Endothelial cell of umbilical vein (primary cell): ENCODE results near the gene OGG1. TPM values are rescaled to one million over a fixed set of nuclear protein-coding genes. Genes with fewer than 3 reads are reported as not detected.
A peak's percentile ranks its signal among the peaks of the same experiment; 100 is the strongest.

ENCODE experiments used
- BruUV-seq: library from RNA; stranded (reverse); fragments of 400-500 nt; replicated peaks from 2 replicates; lab custom pipeline; 2021; lab: Mats Ljungman, UMichigan
- CTCF ChIA-PET: fragments of 300-600, 350-600 bp; sonication (Branson Sonifier 250); formaldehyde crosslinking; loops from one replicate; lab custom pipeline; 2021; ENCODE audit warnings: antibody characterized with exemption, inconsistent platforms; lab: Charles Lee
- POLR2A ChIA-PET: fragments of 300-600, 350-600 bp; sonication (Branson Sonifier 250); formaldehyde crosslinking; loops from one replicate; lab custom pipeline; 2021; ENCODE audit warnings: antibody characterized with exemption, inconsistent platforms; lab: Charles Lee
- DNase-seq: peaks from one replicate; pipeline ENCODE4 v3.0.0-alpha.2; 2011; ENCODE audit warnings: low read depth, low spot score
- FAIRE-seq: peaks from 2 replicates; lab custom pipeline; 2011; peaks lifted over from hg19 to GRCh38; lab: Jason Lieb, UNC
- H2AFZ ChIP-seq: 2 replicates; pipeline ENCODE4 v1.6.0; 2012; ENCODE audit warnings: low read depth, low read length, control low read depth, inconsistent platforms
- H3K27ac ChIP-seq: 2 replicates; pipeline ENCODE4 v1.5.1; 2011; ENCODE audit warnings: low read depth, mild to moderate bottlenecking, control low read depth, low read length, moderate library complexity; ENCODE audit not compliant: insufficient read depth
- H3K27me3 ChIP-seq, 2 experiments: 2 replicates each; pipeline versions ENCODE4 v1.6.0 to v1.6.1; 2011; ENCODE audit warnings: low read length in 2 of 2, mixed read lengths in 1 of 2; ENCODE audit not compliant: control insufficient read depth in 2 of 2, insufficient read depth in 2 of 2
- H3K36me3 ChIP-seq, 2 experiments: 2 replicates in 1 of 2; 3 replicates in 1 of 2; pipeline ENCODE4 v1.5.1; 2011; ENCODE audit warnings: low read length in 2 of 2, mild to moderate bottlenecking in 1 of 2, moderate library complexity in 1 of 2; ENCODE audit not compliant: control insufficient read depth in 2 of 2, insufficient read depth in 2 of 2; ENCODE audit errors: extremely low read depth in 1 of 2
- H3K4me1 ChIP-seq: 3 replicates; pipeline ENCODE4 v1.5.1; 2011; ENCODE audit warnings: mild to moderate bottlenecking, low read length; ENCODE audit not compliant: control insufficient read depth, insufficient read depth; ENCODE audit errors: extremely low read depth
- H3K4me2 ChIP-seq: 2 replicates; pipeline ENCODE4 v1.6.1; 2011; ENCODE audit warnings: low read length, control low read depth, mixed read lengths; ENCODE audit not compliant: insufficient read depth
- H3K4me3 ChIP-seq, 3 experiments: fragments of 200-600 bp in 1 of 3; sonication (generic), shearing (Covaris generic) in 1 of 3; replicated peaks in 1 of 3; 2 replicates each; pipeline ENCODE4 v1.5.1; 2011 to 2016; ENCODE audit warnings: control low read depth in 3 of 3, low read length in 3 of 3, mild to moderate bottlenecking in 2 of 3, inconsistent platforms in 1 of 3, low read depth in 1 of 3, moderate library complexity in 1 of 3; ENCODE audit not compliant: insufficient read depth in 1 of 3
- H3K79me2 ChIP-seq: 2 replicates; pipeline ENCODE4 v1.6.0; 2012; ENCODE audit warnings: low read length, inconsistent platforms; ENCODE audit not compliant: control insufficient read depth, insufficient read depth
- H3K9ac ChIP-seq: replicated peaks from 2 replicates; pipeline ENCODE3; 2011; ENCODE audit warnings: low read length, control low read depth; ENCODE audit not compliant: insufficient read depth; ENCODE audit errors: extremely low read depth
- H3K9me1 ChIP-seq: replicated peaks from 3 replicates; pipeline ENCODE4 v1.6.0; 2011; ENCODE audit warnings: mild to moderate bottlenecking, low read length; ENCODE audit not compliant: control insufficient read depth, insufficient read depth; ENCODE audit errors: extremely low read depth
- H3K9me3 ChIP-seq: replicated peaks from 2 replicates; pipeline ENCODE4 v1.5.1; 2012; ENCODE audit warnings: low read length, inconsistent platforms; ENCODE audit not compliant: control insufficient read depth, insufficient read depth
- H4K20me1 ChIP-seq: replicated peaks from 2 replicates; pipeline ENCODE3; 2011; ENCODE audit warnings: mild to moderate bottlenecking, low read length; ENCODE audit not compliant: control insufficient read depth, insufficient read depth; ENCODE audit errors: extremely low read depth
- EZH2 ChIP-seq: IDR thresholded peaks from 2 replicates; pipeline ENCODE4 v1.6.1; 2012; ENCODE audit warnings: borderline replicate concordance, low read depth, mild to moderate bottlenecking, moderate library complexity, low read length, inconsistent platforms; ENCODE audit not compliant: severe bottlenecking
- FOS ChIP-seq: IDR thresholded peaks from 2 replicates; pipeline ENCODE4 v1.6.1; 2011; ENCODE audit warnings: mild to moderate bottlenecking, low read length, moderate library complexity, borderline replicate concordance; ENCODE audit not compliant: insufficient read depth
- GATA2 ChIP-seq: IDR thresholded peaks from 2 replicates; pipeline ENCODE4 v1.7.0; 2011; ENCODE audit warnings: low read depth, mild to moderate bottlenecking, moderate library complexity, mixed read lengths, low read length; ENCODE audit not compliant: insufficient read length, insufficient read depth
- JUN ChIP-seq: IDR thresholded peaks from 2 replicates; pipeline ENCODE4 v1.6.1; 2011; ENCODE audit warnings: borderline replicate concordance, low read depth; ENCODE audit not compliant: insufficient read length, insufficient read depth
- MAX ChIP-seq: IDR thresholded peaks from 2 replicates; pipeline ENCODE4 v1.6.1; 2011; ENCODE audit not compliant: insufficient read depth, insufficient read length
- MYC ChIP-seq: IDR thresholded peaks from one replicate; pipeline ENCODE4 v1.6.1; 2011; ENCODE audit warnings: mild to moderate bottlenecking, low read depth, low read length
- POLR2A ChIP-seq: IDR thresholded peaks from 2 replicates; pipeline ENCODE4 v1.6.1; 2012; ENCODE audit warnings: low read depth, mild to moderate bottlenecking, control low read depth, low read length
- POLR2AphosphoS5 ChIP-seq: IDR thresholded peaks from 2 replicates; pipeline ENCODE4 v1.6.1; 2012; ENCODE audit warnings: low read depth, mild to moderate bottlenecking, control low read depth, low read length, moderate library complexity; ENCODE audit not compliant: insufficient read depth
- dilution Hi-C: fragments of 300-500 bp; cut with MboI; formaldehyde crosslinking; loops from one replicate; pipeline ENCODE4 v1.15.0; 2019; ENCODE audit warnings: low sequenced_read_pairs; ENCODE audit not compliant: extremely low pct_ligation_motif_present
- intact Hi-C: fragments of 100-400 bp; cut with micrococcal nuclease; formaldehyde crosslinking; loops from one replicate; pipeline ENCODE4 v1.10.0; 2022
- polyA plus RNA-seq, 4 experiments: library from polyadenylated mRNA; depleted of rRNA in 3 of 4; stranded (reverse) in 3 of 4; unstranded in 1 of 4; fragments of >200 nt; gene quantifications; 2 replicates each; pipeline versions ENCODE4 v1.2.1 to v1.2.3, GENCODE V29; 2011 to 2012; ENCODE audit warnings: missing spikeins in 1 of 4
- total RNA-seq: library from RNA; stranded (reverse); gene quantifications from 2 replicates; pipeline ENCODE4 v1.2.3, GENCODE V29; 2021
- TF ChIP-seq, protein P1 (sequence below), 2 donors: IDR thresholded peaks; 1 replicate in 1 of 2; 2 replicates in 1 of 2; pipeline ENCODE4 v1.5.1; 2011; ENCODE audit warnings: low read length in 2 of 2, mild to moderate bottlenecking in 2 of 2, moderate library complexity in 2 of 2, control low read depth in 1 of 2, inconsistent platforms in 1 of 2, low read depth in 1 of 2; ENCODE audit not compliant: insufficient read depth in 1 of 2; ENCODE audit errors: extremely low read depth in 1 of 2

Gene OGG1
- total and polyA plus RNA-seq, 2 donors (not counting 3 experiments of a cell fraction or from before 2014, with no cell fraction given), result 24.1 to 32.1 TPM

DNA sequence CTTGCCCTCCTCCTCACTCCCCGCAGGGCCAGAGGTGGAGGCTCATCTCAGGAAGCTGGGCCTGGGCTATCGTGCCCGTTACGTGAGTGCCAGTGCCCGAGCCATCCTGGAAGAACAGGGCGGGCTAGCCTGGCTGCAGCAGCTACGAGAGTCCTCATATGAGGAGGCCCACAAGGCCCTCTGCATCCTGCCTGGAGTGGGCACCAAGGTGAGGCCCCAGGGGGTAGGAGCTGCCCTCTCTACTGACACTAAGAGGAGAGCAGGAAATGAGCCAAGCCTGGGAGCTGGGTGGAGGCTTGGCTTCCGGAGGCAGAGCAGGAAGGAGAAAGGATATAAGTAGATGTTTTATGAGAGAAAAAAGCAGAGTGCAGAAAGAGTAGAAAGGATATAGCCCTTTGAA is 4.9 kb downstream of the OGG1 start:
- Histone ChIP-seq H3K27me3 (no peaks in the 10 kb centered on the region), H3K9me1 (no peaks in the 10 kb centered on the region), H3K79me2 (peaks cover 12% of the 10 kb centered on the region), H3K4me2 (peak overlapping the region; percentile 69), H3K9ac (no peak overlapping the region), H3K4me3 (no peak overlapping the region), H3K4me1 (peaks cover 24% of the 10 kb centered on the region), H3K27ac (no peak overlapping the region), H4K20me1 (no peaks in the 10 kb centered on the region), H3K36me3 (peaks cover 0 to 19% of the 10 kb centered on the region in 2 experiments), H2AFZ (peak overlapping the region; percentile 70), H3K9me3 (no peaks in the 10 kb centered on the region)
- DNase-seq (peak; percentile 31), FAIRE-seq (peak; percentile 69)
- CTCF ChIA-PET, result interaction anchor here (1.1 to 2.0 kb wide), 4 partner anchors 14 to 72 kb away, joined by 3 to 5 read pairs (median 4); no protein-coding TSS in a partner anchor
- BruUV-seq, result no TSS peak
- TF ChIP-seq FOS, result peak; percentile 30
- TF ChIP-seq POLR2A, result no peak
- peak; percentile 19 for TF ChIP-seq POLR2AphosphoS5
- POLR2A ChIA-PET, result no interaction called here
- intact Hi-C loops, result loop anchor here (1.0 kb wide), 1 partner anchor 15 kb away; the partner anchor contains the start of gene CAMK1
- dilution Hi-C loops, result no loop called here

GRCh38 chr3:9757427-9757826 is 7.7 kb downstream of the OGG1 start:
- H3K4me1 ChIP-seq, result peaks cover 12% of the 10 kb centered on the region
- DNase-seq (no peak), FAIRE-seq (no peak)
- no peaks in the 10 kb centered on the region for H3K27me3 ChIP-seq
- H3K9me3 ChIP-seq, result no peaks in the 10 kb centered on the region
- intact Hi-C loops, result no loop called here
- H3K9ac ChIP-seq, result no peak overlapping the region
- no peak overlapping the region for H3K27ac ChIP-seq
- no peak for TF ChIP-seq JUN
- TF ChIP-seq POLR2AphosphoS5, result no peak
- TF ChIP-seq, protein P1, sequence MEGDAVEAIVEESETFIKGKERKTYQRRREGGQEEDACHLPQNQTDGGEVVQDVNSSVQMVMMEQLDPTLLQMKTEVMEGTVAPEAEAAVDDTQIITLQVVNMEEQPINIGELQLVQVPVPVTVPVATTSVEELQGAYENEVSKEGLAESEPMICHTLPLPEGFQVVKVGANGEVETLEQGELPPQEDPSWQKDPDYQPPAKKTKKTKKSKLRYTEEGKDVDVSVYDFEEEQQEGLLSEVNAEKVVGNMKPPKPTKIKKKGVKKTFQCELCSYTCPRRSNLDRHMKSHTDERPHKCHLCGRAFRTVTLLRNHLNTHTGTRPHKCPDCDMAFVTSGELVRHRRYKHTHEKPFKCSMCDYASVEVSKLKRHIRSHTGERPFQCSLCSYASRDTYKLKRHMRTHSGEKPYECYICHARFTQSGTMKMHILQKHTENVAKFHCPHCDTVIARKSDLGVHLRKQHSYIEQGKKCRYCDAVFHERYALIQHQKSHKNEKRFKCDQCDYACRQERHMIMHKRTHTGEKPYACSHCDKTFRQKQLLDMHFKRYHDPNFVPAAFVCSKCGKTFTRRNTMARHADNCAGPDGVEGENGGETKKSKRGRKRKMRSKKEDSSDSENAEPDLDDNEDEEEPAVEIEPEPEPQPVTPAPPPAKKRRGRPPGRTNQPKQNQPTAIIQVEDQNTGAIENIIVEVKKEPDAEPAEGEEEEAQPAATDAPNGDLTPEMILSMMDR (IDR thresholded peaks at IDR 0.05; ENCODE audit: extremely low read depth in 1 of 2, insufficient read depth in 1 of 2, low read depth in 1 of 2, low read length in 2 of 2), result no peak
- no peak for TF ChIP-seq GATA2
- no peak for TF ChIP-seq MAX
- no peak for TF ChIP-seq MYC
- no peak for TF ChIP-seq POLR2A
- TF ChIP-seq EZH2, result no peak
- TF ChIP-seq FOS, result no peak
- ChIA-PET POLR2A (no interaction called here), CTCF (interaction anchor here (1.2 kb wide), 1 partner anchor 13 kb away, joined by 3 read pairs; the partner anchor contains the start of gene CAMK1)
- no TSS peak for BruUV-seq
- no peaks in the 10 kb centered on the region for H3K79me2 ChIP-seq
- no peak overlapping the region for H3K4me3 ChIP-seq
- peaks cover 0 to 22% of the 10 kb centered on the region in 2 experiments for H3K36me3 ChIP-seq
- no peaks in the 10 kb centered on the region for H3K9me1 ChIP-seq
- no peak overlapping the region for H2AFZ ChIP-seq
- H3K4me2 ChIP-seq, result no peak overlapping the region
- no peaks in the 10 kb centered on the region for H4K20me1 ChIP-seq
- dilution Hi-C loops, result no loop called here
